OCI-M1 (cell line): ENCODE results near the gene ALAS1.
"Not testable (repeated sequence)": the region's sequence is repeated elsewhere in the genome, so short reads cannot be mapped to it uniquely, and the experiment has no call there.

Experiments
- DNase-seq: peaks from one replicate; lab custom pipeline; 2025; lab: John Stamatoyannopoulos, UW

ALAS1 gene

GRCh38 chr3:52197842-52198625, at the start of gene ALAS1:
Gene ALAS1 (plus strand): TSS chr3:52198160. CDS start chr3:52199242, 1,082 bp downstream.
- peak; percentile 95 for DNase-seq

DNA sequence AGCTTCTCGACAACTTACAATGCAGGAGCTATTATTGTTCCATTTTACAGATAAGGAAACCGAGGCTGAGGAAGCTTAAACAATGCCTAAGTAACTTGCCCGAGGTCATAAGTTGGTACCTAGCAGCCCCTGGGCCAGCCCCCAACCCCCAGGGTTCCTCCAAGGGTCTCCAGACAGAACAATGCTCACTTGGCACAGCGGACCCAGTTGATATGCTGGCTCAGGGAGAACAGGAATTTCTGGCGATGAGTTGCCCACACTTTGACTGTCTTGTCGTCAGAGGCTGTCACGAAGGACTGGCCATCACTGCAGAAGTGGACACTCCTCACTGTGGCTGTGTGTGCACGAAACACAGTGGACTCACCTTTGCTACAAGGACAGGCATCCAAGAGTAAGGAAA, 48.9 kb upstream of the ALAS1 start:
- no peak for DNase-seq

DNA sequence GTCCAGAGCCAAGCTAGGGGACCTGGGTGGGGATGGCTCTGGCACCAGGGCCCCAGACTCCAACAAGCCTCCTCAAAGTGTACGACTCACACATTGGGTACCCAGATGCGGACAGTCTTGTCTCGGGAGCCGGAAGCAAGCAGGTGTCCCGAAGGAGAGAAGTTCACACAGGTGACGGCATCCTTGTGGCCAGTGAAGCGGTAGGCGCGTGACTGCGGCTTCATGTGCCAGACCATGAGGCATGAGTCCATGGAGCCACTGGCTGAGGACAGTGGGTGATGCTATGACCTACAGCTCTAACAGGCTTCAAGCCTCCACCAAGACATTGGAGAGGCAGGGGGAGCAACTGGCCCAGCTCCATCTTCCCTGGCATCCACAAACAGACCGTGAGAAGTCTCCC, 48.2 kb upstream of the ALAS1 start:
- no peak for DNase-seq

- DNase-seq: no peak
These were observed 47.6 kb upstream of the ALAS1 start for GRCh38 chr3:52150357-52150756.

- no peak for DNase-seq
These were observed 47.1 kb upstream of the ALAS1 start for GRCh38 chr3:52150860-52151259.

GRCh38 chr3:52151991-52152390, 46.0 kb upstream of the ALAS1 start:
- DNase-seq: not testable (repeated sequence)

- peak; percentile 65 for DNase-seq
These were observed 44.4 kb upstream of the ALAS1 start for GRCh38 chr3:52153389-52154096.

DNA sequence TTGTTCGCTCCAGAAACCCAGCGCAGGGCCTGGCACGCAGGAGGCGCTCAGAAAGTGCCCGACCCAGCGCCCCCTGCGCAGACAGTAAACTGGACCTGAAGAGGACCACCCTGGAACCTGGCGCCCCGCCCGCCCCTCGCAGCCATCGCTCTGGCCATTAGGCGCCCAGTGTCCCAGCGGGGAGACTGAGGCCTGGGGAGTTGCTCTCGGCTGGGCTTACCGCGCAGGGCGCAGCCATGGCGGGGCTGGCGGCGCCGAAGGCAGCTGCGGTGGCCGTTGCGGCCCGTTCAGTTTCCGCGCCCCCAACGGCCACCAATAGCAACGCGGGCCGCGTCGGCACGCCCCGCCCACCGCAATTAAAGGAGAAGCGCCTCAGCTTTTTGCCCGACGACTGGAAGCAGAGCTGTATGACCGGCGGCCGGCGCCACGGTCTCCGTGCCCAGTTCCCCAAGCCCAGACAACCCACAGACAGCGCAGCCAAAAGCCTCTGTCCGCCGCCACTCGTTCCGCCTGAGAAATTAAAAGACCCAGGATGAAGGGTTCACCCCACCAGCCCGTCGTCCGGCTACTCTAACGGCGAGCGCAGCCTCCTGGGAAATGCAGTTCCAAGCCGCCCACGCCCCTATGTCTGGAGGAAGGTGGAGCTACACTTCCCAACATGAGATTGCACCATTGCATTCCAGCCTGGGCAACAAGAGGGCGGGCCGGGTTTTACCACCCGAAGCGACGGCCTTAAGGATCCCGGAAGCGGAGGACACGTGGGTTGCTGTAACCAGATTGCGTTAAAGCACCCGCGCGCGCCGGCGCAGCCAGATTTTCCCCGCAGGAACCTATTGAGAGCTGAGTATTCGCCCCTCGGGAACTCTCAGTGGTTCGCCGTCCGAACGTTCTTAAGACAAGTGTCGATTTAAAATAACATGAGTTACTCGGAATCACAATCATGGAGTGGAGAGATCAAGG, 43.5 kb upstream of the ALAS1 start, which contains the start of gene POC1A:
Gene POC1A (minus strand): TSS at position 289 of the 960 bp plus-strand sequence. CDS start 51 bp downstream, at position 238.
- DNase-seq: peak; percentile 96

GRCh38 chr3:52155912-52156311, 42.0 kb upstream of the ALAS1 start:
- DNase-seq: no peak

- DNase-seq: no peak
These were observed 38.5 kb upstream of the ALAS1 start for GRCh38 chr3:52159503-52159902.

GRCh38 chr3:52162250-52162872, 35.6 kb upstream of the ALAS1 start:
- no peak for DNase-seq

DNA sequence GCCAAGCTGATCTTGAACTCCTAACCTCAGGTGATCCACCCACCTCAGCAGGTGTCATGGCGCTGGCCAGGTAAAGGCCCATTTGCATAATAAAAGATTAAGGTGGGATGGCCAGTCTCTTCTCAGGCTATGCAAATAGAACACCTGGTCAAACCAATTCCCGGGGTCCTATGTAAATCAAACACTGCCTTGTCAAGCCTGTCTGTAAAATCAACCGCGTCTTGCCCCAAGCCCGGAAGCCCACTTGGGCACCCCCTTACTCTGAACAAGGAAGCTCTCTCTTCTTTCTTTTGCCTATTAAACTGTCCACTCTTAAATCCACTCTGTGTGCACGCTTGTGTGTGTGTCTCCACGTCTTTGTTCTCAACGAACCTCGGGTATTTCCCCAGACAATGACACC, 30.7 kb upstream of the ALAS1 start:
- DNase-seq: no peak

DNA sequence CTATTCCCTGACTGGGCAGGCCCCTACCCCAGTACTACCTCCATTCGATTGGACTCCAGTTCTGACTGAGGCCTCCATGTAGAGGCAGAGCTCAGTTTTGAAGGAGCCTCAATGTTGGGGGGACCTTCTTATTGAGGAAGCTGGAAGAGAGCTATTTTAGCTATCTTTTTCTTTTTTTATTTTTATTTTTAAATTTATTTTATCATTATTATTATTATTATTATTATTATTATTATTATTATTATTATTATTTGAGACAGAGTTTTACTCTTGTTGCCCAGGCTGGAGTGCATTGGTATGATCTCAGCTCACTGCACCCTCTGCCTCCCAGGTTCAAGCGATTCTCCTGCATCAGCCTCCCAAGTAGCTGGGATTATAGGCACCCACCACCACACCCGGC, 27.7 kb upstream of the ALAS1 start:
- not testable (repeated sequence) for DNase-seq

DNA sequence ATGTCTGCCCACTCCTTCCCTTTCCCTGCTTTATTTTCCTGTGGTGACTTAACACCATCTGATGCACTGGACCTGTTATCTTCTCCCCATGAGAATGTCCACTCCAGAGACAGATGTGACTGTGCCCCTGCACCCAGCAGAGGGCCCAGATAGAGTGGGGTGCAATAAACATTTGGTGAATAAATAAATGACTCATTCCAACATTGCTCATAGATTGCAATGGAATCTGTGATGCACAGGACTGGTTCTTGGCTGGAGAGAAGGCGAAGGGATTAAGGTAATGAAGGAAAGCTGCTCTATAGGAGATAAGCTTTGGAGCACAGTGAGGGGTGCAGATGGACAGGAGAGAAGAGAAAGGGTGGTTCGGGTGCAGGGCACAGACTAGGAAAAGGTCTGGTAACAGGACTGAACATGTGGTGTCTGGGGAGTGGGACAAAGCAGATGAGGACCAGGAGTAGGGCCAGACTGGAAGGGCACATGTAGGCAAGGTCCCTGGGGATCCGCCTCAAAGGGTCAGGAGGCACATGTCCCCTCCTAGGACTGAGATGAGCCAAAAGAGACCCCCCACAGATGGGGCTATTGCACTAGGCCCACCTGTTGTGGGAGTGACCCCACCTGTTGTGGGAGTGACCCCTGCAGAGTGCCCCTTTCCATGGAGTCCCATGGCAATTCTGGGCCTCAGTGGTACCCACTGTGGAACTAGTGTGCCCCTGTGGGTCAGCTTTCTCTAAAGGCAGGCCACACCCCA, 26.3 kb upstream of the ALAS1 start:
- DNase-seq: no peak

DNA sequence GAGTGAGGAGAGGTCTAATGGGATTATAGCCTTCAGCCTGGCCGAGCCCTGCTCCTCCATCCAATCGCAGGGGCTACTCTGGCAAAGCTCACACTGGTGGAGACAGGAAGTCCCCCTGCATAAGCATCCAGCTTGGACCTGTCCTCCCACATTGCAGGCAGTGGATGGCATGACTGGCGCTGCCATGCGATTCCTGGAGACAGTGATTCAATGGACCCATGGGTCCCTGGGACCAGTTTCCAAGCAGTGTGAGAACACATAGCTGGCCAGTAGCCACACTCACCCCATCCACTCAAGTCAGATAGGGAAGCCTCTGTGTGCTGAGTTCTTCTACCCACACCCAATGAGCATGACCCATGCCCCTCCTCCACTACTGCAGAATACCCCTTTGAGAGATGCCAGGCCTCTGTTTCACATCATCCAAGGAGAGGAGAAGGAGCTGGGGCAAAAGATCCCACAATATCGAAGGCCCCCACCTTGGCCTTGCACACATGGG, 25.6 kb upstream of the ALAS1 start:
- no peak for DNase-seq

GRCh38 chr3:52173101-52173500, 24.9 kb upstream of the ALAS1 start:
- no peak for DNase-seq

- DNase-seq: no peak
These were observed 23.1 kb upstream of the ALAS1 start for GRCh38 chr3:52174896-52175295.

DNA sequence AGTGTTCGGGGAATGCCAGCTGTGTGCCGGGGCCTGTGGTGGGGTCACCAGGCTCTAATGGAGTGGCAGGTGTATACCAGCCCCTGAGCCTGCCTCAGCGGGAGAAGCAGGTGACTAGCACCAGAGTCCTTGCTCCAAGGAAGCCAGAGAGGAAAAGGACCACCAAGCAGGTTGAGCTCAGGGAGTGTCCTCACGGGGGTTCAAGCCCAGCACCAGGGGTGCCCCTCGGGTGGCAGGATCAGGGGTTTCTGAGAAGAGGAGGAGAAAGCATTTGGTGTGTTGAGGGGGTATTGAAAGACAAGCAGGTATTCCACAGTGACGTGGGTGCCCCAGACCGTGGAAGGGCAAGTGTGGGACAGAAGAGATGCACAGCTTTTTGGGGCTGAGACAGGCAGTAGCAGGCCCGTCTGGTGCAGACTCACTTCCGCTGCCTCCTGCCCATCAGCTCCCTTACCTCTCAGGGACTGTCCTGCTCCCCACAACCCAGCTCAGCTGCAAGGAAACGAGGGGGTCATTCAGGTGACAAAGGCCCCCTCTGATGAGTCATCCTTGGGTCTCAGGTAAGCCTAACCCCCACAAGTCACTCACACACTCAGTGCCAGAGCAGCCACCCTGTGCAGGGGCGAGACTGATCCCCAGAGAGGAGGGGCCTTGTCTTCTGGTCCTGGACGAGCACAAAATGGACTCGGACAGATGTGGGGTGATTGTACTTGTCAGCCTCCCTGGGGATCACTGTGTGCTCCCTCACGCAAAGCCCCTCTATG, 22.4 kb upstream of the ALAS1 start:
- DNase-seq: no peak

DNA sequence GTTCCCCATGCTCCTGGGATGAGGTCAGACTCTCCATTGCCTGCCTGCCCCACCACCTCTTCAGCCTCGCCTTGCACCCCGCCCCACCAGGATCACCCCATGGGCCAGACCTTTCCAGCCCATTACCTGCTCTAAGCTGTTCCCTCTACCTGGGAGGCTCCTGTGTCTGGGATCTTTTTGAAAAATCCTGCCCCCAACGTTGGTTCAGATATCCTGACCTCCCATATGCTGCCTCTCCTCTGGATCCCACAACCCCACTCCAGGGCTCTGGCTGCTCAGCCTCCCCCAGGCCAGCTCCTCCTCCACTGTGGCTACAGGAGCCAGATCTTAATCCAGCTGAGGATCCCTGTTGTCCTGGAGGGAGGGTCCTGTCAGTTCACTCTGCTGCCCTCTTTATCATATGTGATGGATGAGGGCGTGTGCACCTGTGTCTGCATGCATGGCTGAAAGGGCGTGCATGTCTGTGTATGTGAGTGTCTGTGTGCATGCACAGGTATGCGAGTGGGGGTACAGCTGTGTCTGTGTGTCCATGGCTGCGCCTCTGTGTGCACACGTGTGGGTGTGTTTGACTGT, 21.7 kb upstream of the ALAS1 start:
- DNase-seq: no peak
